ENCODE results near the gene SDHB.

DNA sequence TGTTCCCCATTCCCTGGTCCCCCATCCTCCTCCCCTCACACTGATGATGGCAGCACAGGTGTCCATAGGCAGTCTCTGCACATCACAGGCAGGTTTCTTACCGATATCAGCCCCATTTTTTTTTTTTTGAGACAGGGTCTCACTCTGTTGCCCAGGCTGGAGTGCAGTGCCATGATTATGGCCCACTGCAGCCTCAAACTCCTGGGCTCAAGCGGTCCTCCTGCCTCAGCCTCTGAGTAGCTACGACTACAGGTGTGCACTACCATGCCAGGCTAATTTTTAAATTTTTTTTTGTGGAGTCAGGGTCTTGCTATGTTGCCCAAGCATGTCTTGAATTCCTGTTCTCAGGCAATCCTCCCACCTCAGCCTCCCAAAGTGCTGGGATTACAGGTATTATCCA is 28.9 kb upstream of the SDHB start:
- TF ChIP-seq, protein P1, sequence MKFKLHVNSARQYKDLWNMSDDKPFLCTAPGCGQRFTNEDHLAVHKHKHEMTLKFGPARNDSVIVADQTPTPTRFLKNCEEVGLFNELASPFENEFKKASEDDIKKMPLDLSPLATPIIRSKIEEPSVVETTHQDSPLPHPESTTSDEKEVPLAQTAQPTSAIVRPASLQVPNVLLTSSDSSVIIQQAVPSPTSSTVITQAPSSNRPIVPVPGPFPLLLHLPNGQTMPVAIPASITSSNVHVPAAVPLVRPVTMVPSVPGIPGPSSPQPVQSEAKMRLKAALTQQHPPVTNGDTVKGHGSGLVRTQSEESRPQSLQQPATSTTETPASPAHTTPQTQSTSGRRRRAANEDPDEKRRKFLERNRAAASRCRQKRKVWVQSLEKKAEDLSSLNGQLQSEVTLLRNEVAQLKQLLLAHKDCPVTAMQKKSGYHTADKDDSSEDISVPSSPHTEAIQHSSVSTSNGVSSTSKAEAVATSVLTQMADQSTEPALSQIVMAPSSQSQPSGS (IDR thresholded peaks at IDR 0.05; ENCODE audit: low read length): no peak
- TF ChIP-seq POU5F1 (IDR thresholded peaks at IDR 0.05; ENCODE audit: low read depth, low read length) (no peak), SIN3A (conservative IDR thresholded peaks at IDR 0.05 in 1 of 2, IDR thresholded peaks at IDR 0.05 in 1 of 2; ENCODE audit: low read depth in 1 of 2, low read length in 2 of 2) (no peak)
